Neural progenitor cell (in vitro differentiated cells): ENCODE data around the gene AK1. TPM values are rescaled to one million over a fixed set of nuclear protein-coding genes. Genes with fewer than 3 reads are reported as not detected.

ENCODE experiments used
- DNase-seq: peaks from one replicate; pipeline ENCODE4 v3.0.0-alpha.2; 2016; ENCODE audit warnings: low spot score
- H2AFZ ChIP-seq: fragments of 200-600 bp; sonication (generic); replicated peaks from 2 replicates; pipeline ENCODE4 v1.6.1; 2016; ENCODE audit warnings: antibody characterized with exemption
- H3F3A ChIP-seq: fragments of 200-600 bp; sonication (generic); 2 replicates; pipeline ENCODE4 v1.6.1; 2016; ENCODE audit warnings: antibody characterized with exemption, low read depth
- H3K27ac ChIP-seq: fragments of 200-600 bp; sonication (generic); 2 replicates; pipeline ENCODE4 v1.5.1; 2016; ENCODE audit warnings: mild to moderate bottlenecking
- H3K27me3 ChIP-seq: fragments of 200-600 bp; sonication (generic); 2 replicates; pipeline ENCODE4 v1.6.1; 2016; ENCODE audit warnings: mild to moderate bottlenecking, moderate library complexity
- H3K36me3 ChIP-seq: fragments of 200-600 bp; sonication (generic); 2 replicates; pipeline ENCODE4 v1.5.1; 2016
- H3K4me1 ChIP-seq: fragments of 200-600 bp; sonication (generic); 2 replicates; pipeline ENCODE4 v1.6.1; 2016; ENCODE audit warnings: mixed run types
- H3K4me2 ChIP-seq: fragments of 200-600 bp; sonication (generic); 2 replicates; pipeline ENCODE4 v1.6.1; 2016
- H3K4me3 ChIP-seq: fragments of 200-600 bp; sonication (generic); 2 replicates; pipeline ENCODE4 v1.5.1; 2016
- H3K79me2 ChIP-seq: fragments of 200-600 bp; sonication (generic); 2 replicates; pipeline ENCODE4 v1.6.1; 2016; ENCODE audit warnings: low read depth
- H3K9ac ChIP-seq: fragments of 200-600 bp; sonication (generic); 2 replicates; pipeline ENCODE4 v1.6.1; 2016
- H3K9me3 ChIP-seq: fragments of 200-600 bp; sonication (generic); 2 replicates; pipeline ENCODE4 v1.5.1; 2016; ENCODE audit warnings: low read depth
- H4K20me1 ChIP-seq: fragments of 200-600 bp; sonication (generic); 2 replicates; pipeline ENCODE4 v1.6.1; 2016; ENCODE audit warnings: low read depth
- H3K27ac Mint-ChIP-seq: 3 replicates; pipeline ENCODE4 v1.8.0; 2021; ENCODE audit warnings: mixed read lengths
- H3K27me3 Mint-ChIP-seq: 2 replicates; pipeline ENCODE4 v1.8.0; 2022; ENCODE audit warnings: low read depth, mild to moderate bottlenecking, inconsistent platforms, moderate library complexity, mixed read lengths; ENCODE audit not compliant: insufficient read depth
- H3K36me3 Mint-ChIP-seq: 3 replicates; pipeline ENCODE4 v1.8.0; 2021; ENCODE audit warnings: mixed read lengths
- H3K4me1 Mint-ChIP-seq: 3 replicates; pipeline ENCODE4 v1.8.0; 2021; ENCODE audit warnings: mixed read lengths
- H3K4me3 Mint-ChIP-seq: 3 replicates; pipeline ENCODE4 v1.8.0; 2021; ENCODE audit warnings: mild to moderate bottlenecking, moderate library complexity, mixed read lengths
- H3K9me3 Mint-ChIP-seq: 3 replicates; pipeline ENCODE4 v1.8.0; 2020; ENCODE audit warnings: mixed read lengths
- CTCF ChIP-seq: fragments of 200-600 bp; sonication (generic); IDR thresholded peaks from 2 replicates; pipeline ENCODE4 v1.5.1; 2017; ENCODE audit warnings: antibody characterized with exemption, mild to moderate bottlenecking
- EZH2 ChIP-seq: fragments of 200-600 bp; sonication (generic); IDR thresholded peaks from 2 replicates; pipeline ENCODE4 v1.6.1; 2017; ENCODE audit warnings: antibody characterized with exemption, mild to moderate bottlenecking, moderate library complexity
- EZH2phosphoT487 ChIP-seq: fragments of 200-600 bp; sonication (generic); IDR thresholded peaks from 2 replicates; pipeline ENCODE4 v1.6.1; 2017; ENCODE audit warnings: antibody characterized with exemption
- total RNA-seq: library from RNA; depleted of rRNA; stranded (reverse); fragments of >200 nt; gene quantifications from 2 replicates; pipeline ENCODE4 v1.2.3, GENCODE V29; 2015; ENCODE audit warnings: low replicate concordance

AK1 gene
- total RNA-seq, 1 donor from 2014 or later: 25.6 TPM

GRCh38 chr9:127905788-127906191 lies 28.3 kb upstream of the AK1 start:
- Histone ChIP-seq H3K4me3 (no peak overlapping the region), H3F3A (peaks cover 7% of the 10 kb centered on the region), H2AFZ (no peak overlapping the region), H3K27ac (no peak overlapping the region), H3K9me3 (no peaks in the 10 kb centered on the region), H3K36me3 (no peaks in the 10 kb centered on the region), H3K4me2 (no peak overlapping the region), H3K9ac (no peak overlapping the region), H4K20me1 (no peaks in the 10 kb centered on the region), H3K79me2 (no peaks in the 10 kb centered on the region), H3K27me3 (no peaks in the 10 kb centered on the region), H3K4me1 (peaks cover 12% of the 10 kb centered on the region)
- DNase-seq: no peak
- TF ChIP-seq EZH2phosphoT487 (no peak), EZH2 (no peak), CTCF (no peak)
- peaks cover 42% of the 10 kb centered on the region for H3K4me1 Mint-ChIP-seq
- no peak overlapping the region for H3K4me3 Mint-ChIP-seq
- no peaks in the 10 kb centered on the region for H3K9me3 Mint-ChIP-seq
- no peak overlapping the region for H3K27ac Mint-ChIP-seq
- H3K27me3 Mint-ChIP-seq: peaks cover 7% of the 10 kb centered on the region
- H3K36me3 Mint-ChIP-seq: no peaks in the 10 kb centered on the region

- Mint-ChIP-seq H3K27ac (peak overlapping the region; percentile 22), H3K27me3 (peaks cover 7% of the 10 kb centered on the region), H3K36me3 (no peaks in the 10 kb centered on the region), H3K9me3 (no peaks in the 10 kb centered on the region), H3K4me1 (peaks cover 39% of the 10 kb centered on the region), H3K4me3 (peak overlapping the region; percentile 13)
- Histone ChIP-seq H4K20me1 (no peaks in the 10 kb centered on the region), H3K9me3 (no peaks in the 10 kb centered on the region), H3K4me1 (peaks cover 12% of the 10 kb centered on the region), H2AFZ (no peak overlapping the region), H3K9ac (no peak overlapping the region), H3K27ac (no peak overlapping the region), H3K27me3 (no peaks in the 10 kb centered on the region), H3K4me3 (no peak overlapping the region), H3K36me3 (no peaks in the 10 kb centered on the region), H3K4me2 (no peak overlapping the region), H3F3A (peaks cover 7% of the 10 kb centered on the region), H3K79me2 (no peaks in the 10 kb centered on the region)
- TF ChIP-seq EZH2phosphoT487 (no peak), CTCF (no peak), EZH2 (no peak)
- DNase-seq: no peak
Measured at GRCh38 chr9:127905004-127905728, 27.7 kb upstream of the AK1 start.

GRCh38 chr9:127904561-127905003 lies 27.1 kb upstream of the AK1 start:
- no peak overlapping the region for H3K4me2 ChIP-seq
- H3K4me3 Mint-ChIP-seq: peak overlapping the region; percentile 52
- H3K9ac ChIP-seq: no peak overlapping the region
- no peaks in the 10 kb centered on the region for H3K79me2 ChIP-seq
- no peaks in the 10 kb centered on the region for H4K20me1 ChIP-seq
- H3K9me3 ChIP-seq: no peaks in the 10 kb centered on the region
- no peaks in the 10 kb centered on the region for H3K36me3 ChIP-seq
- no peak overlapping the region for H3K27ac ChIP-seq
- TF ChIP-seq EZH2: no peak
- no peak for TF ChIP-seq CTCF
- no peak for TF ChIP-seq EZH2phosphoT487
- no peak overlapping the region for H2AFZ ChIP-seq
- H3K4me1 Mint-ChIP-seq: peaks cover 43% of the 10 kb centered on the region
- peaks cover 12% of the 10 kb centered on the region for H3K4me1 ChIP-seq
- peaks cover 7% of the 10 kb centered on the region for H3F3A ChIP-seq
- no peak overlapping the region for H3K4me3 ChIP-seq
- H3K27me3 Mint-ChIP-seq: peaks cover 6% of the 10 kb centered on the region
- no peaks in the 10 kb centered on the region for H3K9me3 Mint-ChIP-seq
- peak overlapping the region; percentile 70 for H3K27ac Mint-ChIP-seq
- no peak for DNase-seq
- no peaks in the 10 kb centered on the region for H3K36me3 Mint-ChIP-seq
- H3K27me3 ChIP-seq: no peaks in the 10 kb centered on the region
